BLaER1 treated with 17β-estradiol and CSF1 and Interleukin-3, amounts not matched to agents 10 nM and 100 nM (cell line): ENCODE measurements around the gene PHOSPHO1.

ENCODE experiments used
- H3K27ac ChIP-seq, 11 experiments: shearing (Covaris generic); formaldehyde crosslinking; 2 replicates each; pipeline ENCODE4 v1.8.1; 2022
- H3K27me3 ChIP-seq, 11 experiments: shearing (Covaris generic); formaldehyde crosslinking; 2 replicates each; pipeline ENCODE4 v1.8.1; 2022
- H3K36me3 ChIP-seq, 11 experiments: shearing (Covaris generic); formaldehyde crosslinking; 2 replicates each; pipeline ENCODE4 v1.8.1; 2022
- H3K4me1 ChIP-seq, 10 experiments: shearing (Covaris generic); formaldehyde crosslinking; 2 replicates each; pipeline ENCODE4 v1.8.1; 2022
- H3K4me2 ChIP-seq, 11 experiments: shearing (Covaris generic); formaldehyde crosslinking; 2 replicates each; pipeline ENCODE4 v1.8.1; 2022
- H3K4me3 ChIP-seq, 10 experiments: shearing (Covaris generic); formaldehyde crosslinking; 2 replicates each; pipeline ENCODE4 v1.8.1; 2022
- H3K9ac ChIP-seq, 11 experiments: shearing (Covaris generic); formaldehyde crosslinking; 2 replicates each; pipeline ENCODE4 v1.8.1; 2022
- H3K9me3 ChIP-seq, 11 experiments: shearing (Covaris generic); formaldehyde crosslinking; replicated peaks in 1 of 11; 2 replicates each; pipeline ENCODE4 v1.8.1; 2022
- H4K20me1 ChIP-seq, 11 experiments: shearing (Covaris generic); formaldehyde crosslinking; 2 replicates each; pipeline ENCODE4 v1.8.1; 2022
- Cebpa-rat ChIP-seq, 11 experiments: shearing (Covaris generic); IDR thresholded peaks; 2 replicates each; pipeline ENCODE4 v1.8.1; 2022

The PHOSPHO1 gene

DNA sequence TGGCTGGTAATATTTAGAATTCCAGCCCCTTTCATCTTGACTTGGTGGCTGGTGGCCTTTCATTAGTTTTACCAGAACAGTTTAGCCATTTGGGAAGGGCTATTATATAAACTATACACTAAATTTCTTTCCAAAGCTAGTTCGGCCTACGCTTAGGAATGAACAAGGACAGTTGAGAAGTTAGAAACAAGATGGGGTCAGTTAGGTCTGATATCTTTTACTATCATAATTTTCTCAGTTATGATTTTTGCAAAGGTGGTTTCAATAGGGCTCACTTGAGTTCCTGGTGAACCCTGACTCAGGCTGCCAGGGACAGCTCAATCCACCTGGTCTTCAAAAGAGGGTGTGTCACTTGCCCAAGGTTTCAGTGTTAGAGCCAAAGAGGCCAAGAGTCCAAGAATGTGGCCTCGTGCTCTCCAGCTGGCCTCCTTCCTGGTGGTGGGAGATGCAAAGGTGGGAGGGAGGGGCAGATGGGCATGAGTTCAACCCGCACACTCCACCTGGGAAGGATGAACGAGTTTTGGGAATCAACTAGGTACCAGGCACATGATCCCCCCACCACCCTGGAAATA, 4.0 kb upstream of the PHOSPHO1 start:
- Histone ChIP-seq H3K4me2 (peak overlapping the region in 1 of 11 experiments; percentile 55; a peak in 1 of 22 replicates), H3K36me3 (no peaks in the 10 kb centered on the region), H3K27me3 (peaks cover 23 to 26% (median 25%) of the 10 kb centered on the region in 11 experiments), H3K27ac (no peak overlapping the region), H3K4me1 (peaks cover 12 to 32% (median 16%) of the 10 kb centered on the region in 10 experiments), H3K4me3 (no peak overlapping the region), H3K9ac (no peak overlapping the region), H4K20me1 (peaks cover 0 to 3% (median 0%) of the 10 kb centered on the region in 11 experiments; a peak in 1 of 22 replicates), H3K9me3 (no peaks in the 10 kb centered on the region)
- no peak for TF ChIP-seq Cebpa-rat (IDR thresholded peaks at IDR 0.05)

DNA sequence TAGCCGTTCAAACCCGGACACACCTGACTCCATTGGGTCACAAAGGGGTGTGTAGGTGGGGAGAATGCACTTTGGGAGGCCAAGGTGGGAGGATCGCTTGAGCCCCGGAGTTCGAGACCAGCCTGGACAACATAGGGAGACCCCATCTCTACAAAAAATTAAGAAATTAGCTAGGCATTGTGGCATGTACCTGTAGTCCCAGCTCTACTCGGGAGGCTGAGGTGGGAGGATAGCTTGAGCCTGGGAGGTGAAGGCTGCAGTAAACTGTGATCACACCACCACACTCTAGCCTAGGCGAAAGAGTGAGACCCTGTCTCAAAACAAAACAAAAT, 942 bp upstream of the PHOSPHO1 start:
- H3K4me3 ChIP-seq: peak overlapping the region in 3 of 10 experiments; percentile 60 to 71 (median 63); a peak in 2 of 20 replicates
- H3K9ac ChIP-seq: no peak overlapping the region
- peaks cover 33 to 44% (median 42%) of the 10 kb centered on the region in 11 experiments for H3K27me3 ChIP-seq
- H3K36me3 ChIP-seq: no peaks in the 10 kb centered on the region
- no peak for TF ChIP-seq Cebpa-rat (IDR thresholded peaks at IDR 0.05)
- H4K20me1 ChIP-seq: peaks cover 0 to 18% (median 0%) of the 10 kb centered on the region in 11 experiments; a peak in 3 of 22 replicates
- H3K4me1 ChIP-seq: peaks cover 14 to 45% (median 34%) of the 10 kb centered on the region in 10 experiments
- H3K9me3 ChIP-seq: no peaks in the 10 kb centered on the region
- H3K27ac ChIP-seq: no peak overlapping the region
- peak overlapping the region; percentile 83 to 99 (median 97); a peak in 17 of 22 replicates for H3K4me2 ChIP-seq

DNA sequence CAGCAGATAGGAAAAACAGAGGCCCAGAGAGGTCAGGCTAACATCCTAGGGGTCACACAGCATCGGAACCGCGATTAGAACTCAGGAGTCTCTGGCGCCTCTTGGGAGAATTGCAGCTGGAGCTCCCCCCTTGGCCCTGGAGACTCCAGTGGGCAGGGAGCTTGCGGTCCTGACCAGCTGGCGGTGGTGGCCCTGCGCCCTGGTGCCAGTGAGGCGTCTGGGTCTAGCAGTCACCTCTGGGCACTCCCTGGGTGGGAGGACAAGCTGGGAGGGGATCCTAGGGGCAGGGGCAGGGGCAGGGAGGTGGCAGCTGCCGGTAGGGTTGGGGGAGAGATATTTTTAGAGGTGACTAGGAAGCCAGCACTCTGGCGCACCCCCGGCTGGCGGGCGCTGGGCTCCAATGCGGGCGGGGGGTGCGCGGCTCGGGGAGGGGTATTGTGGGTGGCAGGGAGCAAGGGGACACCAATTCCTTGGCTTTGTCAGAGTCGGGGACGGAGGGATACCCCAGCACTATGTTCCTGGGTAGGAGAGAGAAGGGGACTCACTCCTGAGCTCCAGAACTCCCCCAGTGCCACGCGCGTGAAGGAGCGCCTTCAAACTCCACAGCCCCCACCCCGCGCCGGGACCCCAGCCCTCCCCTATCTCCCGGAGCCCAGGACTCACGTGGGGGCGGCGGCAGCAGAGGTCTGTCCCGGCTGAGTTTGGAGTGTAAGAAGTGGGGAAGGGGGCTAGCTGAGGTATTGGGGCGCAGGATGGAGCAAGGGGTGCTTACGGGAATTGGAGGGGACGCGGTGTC, 584 bp downstream of the PHOSPHO1 start:
- Histone ChIP-seq H3K4me1 (peaks cover 8 to 39% (median 31%) of the 10 kb centered on the region in 10 experiments; a peak in 18 of 20 replicates), H3K27ac (no peak overlapping the region), H4K20me1 (peaks cover 0 to 32% (median 3%) of the 10 kb centered on the region in 11 experiments; a peak in 8 of 22 replicates), H3K27me3 (peaks cover 46 to 59% (median 58%) of the 10 kb centered on the region in 11 experiments), H3K4me2 (peak overlapping the region; percentile 83 to 99 (median 97)), H3K9me3 (no peaks in the 10 kb centered on the region), H3K9ac (peak overlapping the region; percentile 7 to 71 (median 63); a peak in 20 of 22 replicates), H3K36me3 (no peaks in the 10 kb centered on the region), H3K4me3 (peak overlapping the region; percentile 56 to 71 (median 62))
- no peak for TF ChIP-seq Cebpa-rat (IDR thresholded peaks at IDR 0.05)

DNA sequence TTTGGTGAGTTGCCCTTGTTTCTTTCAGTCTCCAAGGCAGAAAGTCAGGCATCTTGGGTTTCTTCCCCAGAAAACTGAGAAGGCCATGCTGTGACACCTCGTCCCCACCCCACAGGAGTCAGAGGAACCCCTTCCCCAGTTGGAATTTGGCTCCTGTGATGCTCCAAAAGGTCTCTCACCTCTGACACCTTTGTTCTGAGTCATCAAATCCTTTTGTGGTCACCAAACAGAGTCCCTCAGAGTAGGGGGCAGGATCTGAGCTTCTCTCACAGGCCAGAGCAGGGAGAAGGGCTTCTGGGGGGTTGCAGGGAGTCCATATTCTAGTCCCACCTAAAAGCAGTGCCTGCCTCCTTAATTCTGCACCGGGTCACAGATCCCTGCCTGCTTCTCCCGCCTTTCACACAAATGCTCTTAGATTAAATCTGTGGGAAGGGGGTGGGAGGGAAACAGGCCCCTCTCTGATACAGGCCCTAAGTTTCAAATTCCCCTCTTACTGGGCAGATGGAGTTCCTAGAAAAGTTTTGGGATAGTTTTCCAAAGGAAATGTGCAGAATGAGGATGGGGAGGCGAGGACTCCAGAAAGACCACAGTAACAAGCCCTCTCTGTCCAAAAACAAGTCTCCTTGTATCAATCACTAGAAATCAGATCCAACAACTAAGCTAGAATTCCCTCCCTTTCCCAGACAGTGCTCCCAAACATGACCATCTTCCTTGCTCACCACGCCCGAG, 1.3 kb downstream of the PHOSPHO1 start:
- peaks cover 13 to 44% (median 37%) of the 10 kb centered on the region in 10 experiments for H3K4me1 ChIP-seq
- H3K36me3 ChIP-seq: no peaks in the 10 kb centered on the region
- TF ChIP-seq Cebpa-rat (IDR thresholded peaks at IDR 0.05): no peak
- no peak overlapping the region for H3K27ac ChIP-seq
- H3K4me2 ChIP-seq: peak overlapping the region in 10 of 11 experiments; percentile 83 to 99 (median 97); a peak in 16 of 22 replicates
- H3K27me3 ChIP-seq: peaks cover 54 to 67% (median 65%) of the 10 kb centered on the region in 11 experiments
- H4K20me1 ChIP-seq: peaks cover 0 to 40% (median 10%) of the 10 kb centered on the region in 11 experiments; a peak in 12 of 22 replicates
- no peak overlapping the region for H3K9ac ChIP-seq
- no peak overlapping the region for H3K4me3 ChIP-seq
- no peaks in the 10 kb centered on the region for H3K9me3 ChIP-seq

DNA sequence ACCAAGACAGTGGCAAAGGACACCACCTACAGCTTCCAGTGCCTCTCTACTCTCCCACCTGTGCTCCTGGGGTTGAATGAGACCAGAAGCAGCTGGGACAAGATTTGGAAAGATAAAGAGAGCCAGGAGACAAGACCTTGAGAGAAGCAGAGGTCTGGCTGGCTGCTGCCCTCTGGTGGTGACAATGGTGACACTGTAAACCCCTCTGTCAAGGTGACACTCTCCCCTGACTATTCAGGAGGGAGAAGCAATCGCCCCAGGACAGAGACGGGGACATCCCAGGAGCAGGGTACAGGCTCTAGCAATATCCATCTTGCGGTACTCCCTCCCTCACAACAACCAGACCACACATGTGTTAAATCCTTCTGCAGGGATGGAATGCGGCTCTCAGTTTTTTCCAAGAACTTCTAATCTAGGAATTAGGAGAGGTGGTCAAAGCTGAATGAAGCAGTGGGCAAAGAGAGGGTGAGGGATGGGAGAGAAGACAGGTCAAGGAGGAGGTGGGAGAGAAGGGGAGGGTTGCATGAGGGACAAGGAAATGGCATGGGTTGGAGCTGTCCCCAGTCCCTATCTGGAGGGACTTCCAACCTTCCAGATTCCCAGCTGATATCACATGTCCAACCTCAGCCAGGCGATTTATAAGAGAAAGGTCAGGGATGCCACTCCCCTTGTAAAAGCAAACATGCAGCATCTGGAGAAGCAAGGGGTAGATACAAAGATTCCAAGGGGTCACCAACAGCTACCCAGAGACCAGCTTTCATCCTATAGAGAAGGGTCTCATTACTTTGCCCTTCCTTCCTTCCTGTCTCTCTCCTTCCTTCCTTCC, 2.9 kb downstream of the PHOSPHO1 start:
- Histone ChIP-seq H3K36me3 (peaks cover 0 to 4% (median 0%) of the 10 kb centered on the region in 11 experiments; a peak in 4 of 22 replicates), H3K4me1 (peaks cover 29 to 57% (median 49%) of the 10 kb centered on the region in 10 experiments), H3K4me3 (no peak overlapping the region), H3K9me3 (no peaks in the 10 kb centered on the region), H4K20me1 (peaks cover 0 to 47% (median 14%) of the 10 kb centered on the region in 11 experiments; a peak in 13 of 22 replicates), H3K27ac (no peak overlapping the region), H3K27me3 (peaks cover 70 to 83% (median 81%) of the 10 kb centered on the region in 11 experiments), H3K4me2 (peak overlapping the region in 10 of 11 experiments; percentile 12 to 50 (median 42); a peak in 17 of 22 replicates), H3K9ac (no peak overlapping the region)
- no peak for TF ChIP-seq Cebpa-rat (IDR thresholded peaks at IDR 0.05)

DNA sequence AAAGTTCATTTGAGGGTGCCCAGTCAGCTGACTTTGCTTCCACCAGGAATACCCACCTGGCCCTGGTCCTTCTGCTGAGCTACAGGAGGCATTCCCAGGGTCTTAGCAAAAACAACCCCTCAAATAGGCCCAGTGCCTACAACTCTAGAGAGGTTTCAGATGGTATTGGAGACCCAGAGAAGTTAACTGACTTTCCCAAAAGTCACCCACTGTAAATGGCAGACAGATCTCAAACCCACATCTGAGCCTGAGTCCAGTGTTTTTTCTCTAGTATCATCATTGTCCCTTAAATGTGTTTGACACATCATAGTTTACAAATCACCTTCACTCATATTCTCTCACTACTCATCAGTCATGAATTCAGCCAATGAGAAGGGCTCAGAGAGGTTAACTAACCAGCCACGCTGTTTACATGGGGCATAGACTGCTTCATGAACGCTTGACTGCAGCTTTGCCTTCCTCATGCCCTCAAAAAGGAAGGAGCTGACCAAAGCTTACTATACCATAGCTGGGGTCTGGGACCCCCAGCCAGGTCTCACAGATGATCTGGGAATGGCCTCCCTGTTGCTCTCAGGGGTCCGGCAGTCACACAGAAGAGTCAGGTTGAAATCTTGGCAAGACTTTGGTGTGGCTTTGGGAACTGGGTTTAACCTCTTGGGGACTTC, 3.7 kb downstream of the PHOSPHO1 start:
- H3K36me3 ChIP-seq: peaks cover 0 to 12% (median 0%) of the 10 kb centered on the region in 11 experiments; a peak in 9 of 22 replicates
- H3K9ac ChIP-seq: no peak overlapping the region
- H3K4me3 ChIP-seq: no peak overlapping the region
- TF ChIP-seq Cebpa-rat (IDR thresholded peaks at IDR 0.05): no peak
- peaks cover 77 to 88% (median 87%) of the 10 kb centered on the region in 11 experiments for H3K27me3 ChIP-seq
- peaks cover 30 to 57% (median 49%) of the 10 kb centered on the region in 10 experiments for H3K4me1 ChIP-seq
- no peak overlapping the region for H3K27ac ChIP-seq
- H4K20me1 ChIP-seq: peaks cover 0 to 47% (median 14%) of the 10 kb centered on the region in 11 experiments; a peak in 13 of 22 replicates
- no peaks in the 10 kb centered on the region for H3K9me3 ChIP-seq
- peak overlapping the region in 5 of 11 experiments; percentile 12 to 36 (median 25); a peak in 6 of 22 replicates for H3K4me2 ChIP-seq

DNA sequence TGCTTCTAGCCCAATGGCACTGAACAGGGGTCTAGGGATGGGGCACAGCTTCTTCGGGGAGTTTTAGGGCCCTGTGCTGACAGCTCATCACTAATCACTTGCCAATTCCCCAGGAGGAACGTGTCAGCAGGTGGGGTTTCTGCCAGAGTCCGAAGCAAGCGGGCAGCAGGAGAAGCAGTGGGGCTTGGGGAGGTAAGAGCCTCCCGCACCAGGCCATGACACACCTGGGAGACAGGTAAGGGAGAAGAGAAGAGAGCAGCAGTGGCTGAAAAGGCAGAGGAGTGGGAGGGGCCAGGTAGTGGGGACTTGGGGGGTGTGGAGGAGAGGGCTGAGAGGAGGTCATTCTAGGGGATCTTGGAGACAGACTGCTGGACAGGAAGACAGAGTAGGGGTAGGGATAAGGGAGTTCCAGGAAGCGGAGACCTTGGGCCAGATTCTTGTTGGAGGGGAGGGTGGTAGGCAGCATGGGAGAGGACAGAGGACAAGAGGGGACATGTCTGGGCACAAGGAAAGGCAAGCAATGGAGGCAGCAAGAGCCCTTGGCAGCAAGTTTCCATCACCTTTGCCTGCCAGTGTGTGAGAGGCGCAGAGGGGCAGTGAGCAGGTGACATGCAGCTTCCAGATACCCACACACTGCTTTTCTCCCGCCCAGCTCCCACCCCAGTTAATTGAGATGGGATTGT, 4.9 kb downstream of the PHOSPHO1 start:
- H4K20me1 ChIP-seq: peaks cover 0 to 47% (median 14%) of the 10 kb centered on the region in 11 experiments; a peak in 13 of 22 replicates
- H3K4me3 ChIP-seq: no peak overlapping the region
- no peak overlapping the region for H3K4me2 ChIP-seq
- H3K9ac ChIP-seq: no peak overlapping the region
- H3K27me3 ChIP-seq: peaks cover 65 to 82% (median 77%) of the 10 kb centered on the region in 11 experiments
- no peak overlapping the region for H3K27ac ChIP-seq
- H3K4me1 ChIP-seq: peaks cover 30 to 51% (median 44%) of the 10 kb centered on the region in 10 experiments
- no peaks in the 10 kb centered on the region for H3K9me3 ChIP-seq
- TF ChIP-seq Cebpa-rat (IDR thresholded peaks at IDR 0.05): no peak
- H3K36me3 ChIP-seq: peaks cover 0 to 16% (median 0%) of the 10 kb centered on the region in 11 experiments; a peak in 9 of 22 replicates
